GM18508 (cell line): ENCODE results near the gene SLC35C1.

Experiments
- ATAC-seq: cut with Tn5 transposase; IDR thresholded peaks from one replicate; pipeline ENCODE4 v1.9.1; 2021; ENCODE audit warnings: moderate number of reproducible peaks; ENCODE audit not compliant: insufficient read depth, unreplicated experiment

SLC35C1 gene

DNA sequence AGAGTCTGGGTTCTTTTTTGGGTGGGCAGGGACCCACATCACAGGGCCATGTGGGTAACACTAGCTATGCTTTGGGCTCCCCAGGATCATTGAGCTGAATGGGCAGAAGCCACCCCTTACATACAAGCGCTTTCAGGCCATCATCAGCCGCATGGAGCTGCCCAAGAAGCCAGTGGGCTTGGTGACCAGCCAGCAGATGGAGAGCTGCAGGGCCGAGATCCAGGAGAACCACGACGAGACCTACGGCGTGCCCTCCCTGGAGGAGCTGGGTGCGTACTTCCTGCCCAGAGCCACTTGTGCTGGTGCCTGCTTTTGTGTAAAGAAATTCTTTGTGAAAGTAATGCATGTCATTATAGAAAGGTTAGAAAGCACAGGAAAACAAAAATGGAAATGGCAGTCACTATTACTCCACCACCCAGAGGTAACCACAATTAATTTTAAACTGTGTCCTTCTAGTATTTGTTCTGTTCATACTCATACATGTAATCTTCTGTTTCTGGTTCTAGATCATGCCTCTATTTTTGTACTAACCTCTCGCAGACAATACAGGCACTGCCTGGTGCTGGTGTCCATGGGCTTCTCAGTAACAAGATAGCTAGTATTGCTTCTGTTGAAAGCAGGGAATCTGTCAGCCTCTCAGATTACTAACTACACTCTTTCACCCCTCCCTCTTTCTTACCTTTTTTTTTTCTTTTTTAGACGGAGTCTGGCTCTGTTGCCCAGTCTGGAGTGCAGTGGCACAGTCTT, 56.0 kb downstream of the SLC35C1 start:
- no peak for ATAC-seq
